Ecto neural progenitor cell (in vitro differentiated cells): ENCODE data around the gene CAST.
"Not testable (repeated sequence)": the region's sequence is repeated elsewhere in the genome, so short reads cannot be mapped to it uniquely, and the experiment has no call there.

ENCODE experiments used
- DNase-seq: peaks from one replicate; pipeline ENCODE4 v3.0.0-alpha.2; 2018; ENCODE audit warnings: low spot score

Gene CAST

GRCh38 chr5:96712100-96712746 lies 50.0 kb downstream of the CAST start:
- DNase-seq = no peak

- no peak for DNase-seq
These were observed 52.3 kb downstream of the CAST start for GRCh38 chr5:96714450-96714849.

- no peak for DNase-seq
These were observed 52.8 kb downstream of the CAST start for GRCh38 chr5:96714951-96715451.

- DNase-seq = no peak
These were observed 53.8 kb downstream of the CAST start for GRCh38 chr5:96716007-96716406.

GRCh38 chr5:96716716-96717115 lies 54.5 kb downstream of the CAST start:
- DNase-seq = no peak

GRCh38 chr5:96717874-96718273 lies 55.7 kb downstream of the CAST start:
- DNase-seq = no peak

- no peak for DNase-seq
These were observed 56.5 kb downstream of the CAST start for GRCh38 chr5:96718635-96719077.

- DNase-seq = no peak
These were observed 58.2 kb downstream of the CAST start for GRCh38 chr5:96720408-96720807.

- DNase-seq = no peak
These were observed 59.3 kb downstream of the CAST start for GRCh38 chr5:96721351-96721977.

- DNase-seq = no peak
These were observed 63.1 kb downstream of the CAST start for GRCh38 chr5:96725257-96725656.

- DNase-seq = no peak
These were observed 64.6 kb downstream of the CAST start for GRCh38 chr5:96726802-96727201.

GRCh38 chr5:96729156-96729555 lies 67.0 kb downstream of the CAST start:
- DNase-seq = no peak

- DNase-seq = no peak
These were observed 68.4 kb downstream of the CAST start for GRCh38 chr5:96730586-96730985.

- no peak for DNase-seq
These were observed 71.8 kb downstream of the CAST start for GRCh38 chr5:96733771-96734500.

GRCh38 chr5:96734871-96735325 lies 72.7 kb downstream of the CAST start:
- DNase-seq = no peak

GRCh38 chr5:96736937-96737336 lies 74.8 kb downstream of the CAST start:
- DNase-seq = no peak

GRCh38 chr5:96741106-96741505 lies 78.9 kb downstream of the CAST start:
- DNase-seq = no peak

GRCh38 chr5:96741891-96742309 lies 79.7 kb downstream of the CAST start:
- DNase-seq = no peak

- no peak for DNase-seq
These were observed 80.4 kb downstream of the CAST start for GRCh38 chr5:96742538-96742937.

- no peak for DNase-seq
These were observed 81.0 kb downstream of the CAST start for GRCh38 chr5:96743065-96743768.

- DNase-seq = no peak
These were observed 81.6 kb downstream of the CAST start for GRCh38 chr5:96743805-96744204.

GRCh38 chr5:96744218-96744617 lies 82.0 kb downstream of the CAST start:
- not testable (repeated sequence) for DNase-seq
